ENCODE measurements around the gene ZNF555. TPM values are rescaled to one million over a fixed set of nuclear protein-coding genes. Genes with fewer than 3 reads are reported as not detected.

ZNF555 gene
- polyA plus RNA-seq, 2 of the 4 experiments (the other 2 are of a cell fraction), result 1.7 to 2.3 TPM

DNA sequence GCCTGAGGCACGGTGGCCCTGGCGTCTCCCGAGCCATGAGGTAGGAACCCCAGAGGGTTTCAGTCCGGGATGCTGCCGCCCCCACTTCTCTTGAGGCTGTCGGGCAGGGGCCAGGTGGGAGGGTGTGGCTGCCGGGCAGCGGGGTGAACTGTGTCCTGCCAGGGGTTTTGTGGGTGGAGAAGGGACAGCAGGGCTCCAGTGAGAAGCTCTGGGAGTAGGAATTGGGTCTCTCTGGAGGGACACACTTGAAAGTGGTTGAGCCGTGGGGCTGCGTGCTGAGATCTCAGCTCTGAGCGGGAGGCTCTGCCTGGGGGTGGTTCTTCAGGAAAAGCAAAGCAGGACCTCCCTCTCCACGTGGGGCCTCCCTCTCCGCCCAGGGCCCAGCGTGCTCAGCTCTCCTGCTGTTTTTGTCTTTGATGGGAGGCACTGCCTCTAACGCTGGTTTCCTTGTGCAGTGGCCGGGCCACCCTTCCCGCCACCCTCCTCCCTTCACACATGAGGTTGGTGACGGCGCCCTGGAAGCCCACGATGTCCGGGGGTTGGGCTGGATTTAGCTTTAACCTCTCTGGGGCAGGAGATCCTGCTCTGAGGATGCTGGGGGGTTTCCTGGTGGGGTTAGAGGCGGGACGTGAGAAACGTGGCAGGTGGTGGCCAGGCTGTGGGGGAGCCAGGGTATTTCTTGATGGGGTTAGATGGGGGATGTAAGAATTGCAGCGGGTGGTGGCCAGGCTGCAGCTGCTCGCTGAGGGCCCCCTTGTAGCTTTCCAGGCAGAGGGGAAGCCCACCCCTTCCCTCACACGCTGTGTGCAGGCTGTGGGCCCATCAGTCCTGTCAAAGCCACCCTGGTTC, 36.9 kb upstream of the ZNF555 start:
- FAIRE-seq (no peak), DNase-seq (ENCODE audit: low read depth in 1 of 2, low spot score in 1 of 2) (no peak), ATAC-seq (no peak)
- Histone ChIP-seq H3K9me3 (no peaks in the 10 kb centered on the region), H3K4me3 (no peak overlapping the region), H3K4me2 (no peak overlapping the region), H3K27ac (no peak overlapping the region), H3K4me1 (no peaks in the 10 kb centered on the region)
- CTCF ChIA-PET, result no interaction called here
- POLR2A ChIA-PET, result no interaction called here
- 89% methylated on average over 19 of the region's 27 CpGs for WGBS (ENCODE audit: missing lambda C conversion rate)
- TF ChIP-seq HEYL (CRISPR knock-in tag; IDR thresholded peaks at IDR 0.05) (no peak), ESRRA (IDR thresholded peaks at IDR 0.05; ENCODE audit: borderline replicate concordance, low read length) (no peak), CBX2 (IDR thresholded peaks at IDR 0.05; ENCODE audit: borderline replicate concordance, low read depth) (no peak), HOXB13 (CRISPR knock-in tag; IDR thresholded peaks at IDR 0.05; ENCODE audit: low read depth) (no peak), NR3C1 (IDR thresholded peaks at IDR 0.05) (no peak), MAFK (IDR thresholded peaks at IDR 0.05; ENCODE audit: partially characterized antibody) (no peak), FOXS1 (CRISPR knock-in tag; IDR thresholded peaks at IDR 0.05) (no peak), POLR2A (IDR thresholded peaks at IDR 0.05; ENCODE audit: low read length) (no peak), MYC (IDR thresholded peaks at IDR 0.05; ENCODE audit: borderline replicate concordance, low read length) (no peak)

DNA sequence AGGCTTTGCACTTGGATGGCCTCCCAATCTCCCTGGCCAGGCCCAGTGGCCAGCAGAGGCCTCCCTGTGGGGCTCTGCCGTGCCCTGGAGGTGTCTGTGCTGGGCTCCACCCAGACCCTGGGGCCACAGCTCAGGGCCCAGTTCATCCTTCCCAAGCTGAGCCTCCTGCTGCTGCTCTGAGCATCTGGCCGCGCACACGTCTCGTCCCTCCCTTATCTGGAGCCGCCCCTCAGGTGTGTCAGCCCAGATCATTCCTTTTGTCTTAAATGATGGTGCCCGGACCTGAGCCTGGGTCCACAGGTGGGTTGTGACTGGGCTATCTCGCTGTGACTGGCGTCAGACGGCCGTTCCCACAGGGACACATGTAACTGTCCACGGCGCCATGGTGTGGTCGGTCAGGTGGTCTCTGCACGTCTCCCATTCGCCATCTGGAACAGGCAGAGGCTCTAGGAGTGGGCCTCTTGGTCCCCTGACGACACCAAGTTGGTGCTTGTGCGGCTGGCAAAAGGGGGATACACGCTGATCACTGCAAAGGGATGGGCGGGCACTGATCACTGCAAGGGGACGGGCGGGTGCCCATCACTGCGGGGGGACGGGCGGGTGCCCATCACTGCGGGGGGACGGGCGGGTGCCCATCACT, 35.9 kb upstream of the ZNF555 start:
- H3K4me2 ChIP-seq, result no peak overlapping the region
- no peak overlapping the region for H3K27ac ChIP-seq
- ATAC-seq (no peak), DNase-seq (ENCODE audit: low read depth in 1 of 2, low spot score in 1 of 2) (no peak), FAIRE-seq (no peak)
- ChIA-PET CTCF (no interaction called here), POLR2A (no interaction called here)
- TF ChIP-seq, protein P1, sequence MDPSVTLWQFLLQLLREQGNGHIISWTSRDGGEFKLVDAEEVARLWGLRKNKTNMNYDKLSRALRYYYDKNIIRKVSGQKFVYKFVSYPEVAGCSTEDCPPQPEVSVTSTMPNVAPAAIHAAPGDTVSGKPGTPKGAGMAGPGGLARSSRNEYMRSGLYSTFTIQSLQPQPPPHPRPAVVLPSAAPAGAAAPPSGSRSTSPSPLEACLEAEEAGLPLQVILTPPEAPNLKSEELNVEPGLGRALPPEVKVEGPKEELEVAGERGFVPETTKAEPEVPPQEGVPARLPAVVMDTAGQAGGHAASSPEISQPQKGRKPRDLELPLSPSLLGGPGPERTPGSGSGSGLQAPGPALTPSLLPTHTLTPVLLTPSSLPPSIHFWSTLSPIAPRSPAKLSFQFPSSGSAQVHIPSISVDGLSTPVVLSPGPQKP (IDR thresholded peaks at IDR 0.05; ENCODE audit: low read depth, low read length), result no peak
- TF ChIP-seq FOXS1 (CRISPR knock-in tag; IDR thresholded peaks at IDR 0.05) (no peak), NPAS2 (CRISPR knock-in tag; IDR thresholded peaks at IDR 0.05; ENCODE audit: borderline replicate concordance) (no peak), JUN (IDR thresholded peaks at IDR 0.05) (no peak), BHLHE40 (IDR thresholded peaks at IDR 0.05; ENCODE audit: low read depth, low read length) (no peak), TFCP2L1 (CRISPR knock-in tag; IDR thresholded peaks at IDR 0.05) (no peak), FOSL2 (IDR thresholded peaks at IDR 0.05) (no peak), FOSL2 (CRISPR knock-in tag; IDR thresholded peaks at IDR 0.05) (no peak), ZFP36 (IDR thresholded peaks at IDR 0.05; ENCODE audit: borderline replicate concordance, partially characterized antibody) (no peak), CBX2 (IDR thresholded peaks at IDR 0.05; ENCODE audit: borderline replicate concordance, low read depth) (no peak), RAD21 (conservative IDR thresholded peaks at IDR 0.05 in 1 of 2, IDR thresholded peaks at IDR 0.05 in 1 of 2) (no peak), CBX8 (IDR thresholded peaks at IDR 0.05) (no peak), HOXB5 (CRISPR knock-in tag; IDR thresholded peaks at IDR 0.05) (no peak), TP53 (CRISPR knock-in tag; IDR thresholded peaks at IDR 0.05) (no peak)
- TF ChIP-seq, protein P2, sequence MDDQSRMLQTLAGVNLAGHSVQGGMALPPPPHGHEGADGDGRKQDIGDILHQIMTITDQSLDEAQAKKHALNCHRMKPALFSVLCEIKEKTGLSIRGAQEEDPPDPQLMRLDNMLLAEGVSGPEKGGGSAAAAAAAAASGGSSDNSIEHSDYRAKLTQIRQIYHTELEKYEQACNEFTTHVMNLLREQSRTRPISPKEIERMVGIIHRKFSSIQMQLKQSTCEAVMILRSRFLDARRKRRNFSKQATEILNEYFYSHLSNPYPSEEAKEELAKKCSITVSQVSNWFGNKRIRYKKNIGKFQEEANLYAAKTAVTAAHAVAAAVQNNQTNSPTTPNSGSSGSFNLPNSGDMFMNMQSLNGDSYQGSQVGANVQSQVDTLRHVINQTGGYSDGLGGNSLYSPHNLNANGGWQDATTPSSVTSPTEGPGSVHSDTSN (IDR thresholded peaks at IDR 0.05), result no peak
- 97% methylated on average over 21 of the region's 28 CpGs for WGBS (ENCODE audit: missing lambda C conversion rate)
- H3K9me3 ChIP-seq, result no peaks in the 10 kb centered on the region
- H3K4me1 ChIP-seq, result no peaks in the 10 kb centered on the region
- H3K4me3 ChIP-seq, result no peak overlapping the region

Data from A549 (cell line).